Measurements from ENCODE around the gene RASD1. TPM values are rescaled to one million over a fixed set of nuclear protein-coding genes. Genes with fewer than 3 reads are reported as not detected.

RASD1 gene
- total and polyA plus RNA-seq, 4 donors: 0.89 to 46.7 (median 14.7) TPM

DNA sequence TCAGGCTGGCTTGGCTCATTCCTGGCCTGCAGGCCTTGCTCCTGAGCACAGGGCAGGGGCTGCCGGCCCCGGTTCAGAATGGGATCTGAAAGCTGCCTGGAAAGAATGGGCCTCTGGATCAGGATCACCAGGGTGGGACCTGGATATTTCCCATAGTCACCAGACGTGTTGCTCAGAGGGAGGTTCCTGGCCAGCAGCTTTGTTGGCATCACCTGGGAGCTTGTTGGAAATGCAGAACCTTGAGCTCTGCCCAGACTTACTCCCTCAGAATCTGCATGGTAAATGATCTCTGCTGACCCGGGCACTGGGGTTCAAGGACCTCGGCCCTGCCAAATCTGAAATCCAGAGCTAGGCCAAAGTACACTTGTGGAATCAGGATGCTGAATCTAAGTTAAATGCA lies 48.9 kb downstream of the RASD1 start (continued):
- TF ChIP-seq YY1 (IDR thresholded peaks at IDR 0.05): peak; percentile 40

DNA sequence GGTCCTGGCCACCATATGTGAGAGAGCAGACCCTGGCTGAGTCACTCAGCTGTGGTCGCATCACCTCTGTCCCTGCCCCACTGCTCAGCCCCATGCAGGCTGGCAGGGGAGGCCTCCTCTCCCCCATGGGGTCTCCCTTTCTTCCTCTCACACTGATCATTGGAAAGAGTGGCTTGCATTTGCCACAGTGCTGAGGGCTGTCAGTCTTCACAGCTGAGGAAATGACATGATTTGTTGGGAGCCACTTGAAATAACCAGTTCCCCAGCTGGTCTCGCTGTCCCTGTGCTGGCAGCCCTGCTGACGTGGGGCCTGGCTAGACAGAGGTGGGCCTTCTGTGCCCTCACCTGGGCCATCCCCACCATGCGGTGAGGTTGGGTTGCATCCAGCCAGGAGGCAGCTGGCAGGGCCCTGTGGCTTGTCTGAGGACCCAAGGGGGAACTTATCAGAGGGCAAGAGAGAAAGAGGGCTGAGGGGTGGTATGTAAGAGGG lies 49.5 kb downstream of the RASD1 start:
- 84% methylated on average over 4 of the region's 4 CpGs for WGBS
- TF ChIP-seq REST (IDR thresholded peaks at IDR 0.05): no peak
- TF ChIP-seq TAF1 (conservative IDR thresholded peaks at IDR 0.05): no peak
- TF ChIP-seq HNF4G (IDR thresholded peaks at IDR 0.05): no peak
- no peak for TF ChIP-seq EGR1 (IDR thresholded peaks at IDR 0.05; ENCODE audit: low read depth in 2 of 2)
- no peak for TF ChIP-seq JUND (IDR thresholded peaks at IDR 0.05)
- TF ChIP-seq, protein P1, sequence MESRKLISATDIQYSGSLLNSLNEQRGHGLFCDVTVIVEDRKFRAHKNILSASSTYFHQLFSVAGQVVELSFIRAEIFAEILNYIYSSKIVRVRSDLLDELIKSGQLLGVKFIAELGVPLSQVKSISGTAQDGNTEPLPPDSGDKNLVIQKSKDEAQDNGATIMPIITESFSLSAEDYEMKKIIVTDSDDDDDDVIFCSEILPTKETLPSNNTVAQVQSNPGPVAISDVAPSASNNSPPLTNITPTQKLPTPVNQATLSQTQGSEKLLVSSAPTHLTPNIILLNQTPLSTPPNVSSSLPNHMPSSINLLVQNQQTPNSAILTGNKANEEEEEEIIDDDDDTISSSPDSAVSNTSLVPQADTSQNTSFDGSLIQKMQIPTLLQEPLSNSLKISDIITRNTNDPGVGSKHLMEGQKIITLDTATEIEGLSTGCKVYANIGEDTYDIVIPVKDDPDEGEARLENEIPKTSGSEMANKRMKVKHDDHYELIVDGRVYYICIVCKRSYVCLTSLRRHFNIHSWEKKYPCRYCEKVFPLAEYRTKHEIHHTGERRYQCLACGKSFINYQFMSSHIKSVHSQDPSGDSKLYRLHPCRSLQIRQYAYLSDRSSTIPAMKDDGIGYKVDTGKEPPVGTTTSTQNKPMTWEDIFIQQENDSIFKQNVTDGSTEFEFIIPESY (IDR thresholded peaks at IDR 0.05): no peak
- no peak for TF ChIP-seq FOXA1 (IDR thresholded peaks at IDR 0.05)
- TF ChIP-seq YY1 (IDR thresholded peaks at IDR 0.05): no peak
- TF ChIP-seq HNF4A (conservative IDR thresholded peaks at IDR 0.05): no peak
- Histone ChIP-seq H3K27ac (ENCODE audit: low read depth in 1 of 2, low read length in 2 of 2) (peak overlapping the region; percentile 84 to 95), H3K4me1 (ENCODE audit: control insufficient read depth in 4 of 4, insufficient read depth in 4 of 4, low read length in 3 of 4) (peaks cover 10 to 34% (median 19%) of the 10 kb centered on the region in 4 donors), H3K36me3 (ENCODE audit: control insufficient read depth in 4 of 4, insufficient read depth in 3 of 4, low read depth in 1 of 4, low read length in 3 of 4) (no peaks in the 10 kb centered on the region), H3K4me3 (ENCODE audit: low read depth in 1 of 3, low read length in 3 of 3) (no peak overlapping the region), H3K27me3 (ENCODE audit: control insufficient read depth in 4 of 4, insufficient read depth in 4 of 4, low read length in 3 of 4) (no peaks in the 10 kb centered on the region), H3K9me3 (ENCODE audit: control insufficient read depth in 4 of 4, low read length in 3 of 4) (no peaks in the 10 kb centered on the region), H3K9ac (ENCODE audit: low read depth in 1 of 2, low read length in 2 of 2) (peak overlapping the region in 1 of 2 donors; percentile 77)
- no peak for DNase-seq (ENCODE audit: low spot score)

DNA sequence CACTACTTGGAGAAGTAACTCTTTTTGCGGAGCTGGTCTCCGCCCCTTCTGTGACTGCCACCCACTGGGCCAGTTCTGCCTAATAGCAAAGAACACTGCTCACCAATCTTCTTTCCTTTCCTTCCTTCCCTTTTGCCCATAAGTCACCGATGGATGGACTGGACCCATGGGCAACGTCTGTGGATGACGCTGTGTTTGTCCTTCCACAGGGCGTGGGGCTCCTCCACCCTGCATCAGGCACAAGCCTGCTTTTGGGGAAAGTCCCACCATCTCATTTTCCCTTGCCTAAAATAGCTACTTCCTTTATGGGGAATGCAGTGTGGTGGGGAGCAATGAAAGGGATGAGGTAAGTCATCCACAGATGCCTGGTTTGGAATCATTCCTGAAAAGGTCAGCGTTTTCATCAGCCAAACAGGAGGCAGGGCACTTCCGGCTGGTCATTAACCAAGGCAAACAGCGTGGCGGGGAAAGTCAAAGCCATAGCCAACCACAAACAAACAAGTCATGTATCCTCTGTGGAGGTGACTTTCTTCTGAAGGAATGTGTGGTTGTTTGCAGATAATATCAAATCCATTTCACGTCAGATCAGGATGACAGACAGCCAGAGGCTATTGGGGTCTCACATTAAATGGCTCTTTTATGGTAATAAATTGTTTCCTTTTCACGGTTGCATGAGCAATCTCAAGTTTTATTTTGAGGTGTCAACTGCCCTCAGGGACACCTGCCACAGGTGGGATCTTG lies 50.1 kb downstream of the RASD1 start:
- Histone ChIP-seq H3K9me3 (ENCODE audit: control insufficient read depth in 4 of 4, low read length in 3 of 4) (no peaks in the 10 kb centered on the region), H3K4me3 (ENCODE audit: low read depth in 1 of 3, low read length in 3 of 3) (no peak overlapping the region), H3K27me3 (ENCODE audit: control insufficient read depth in 4 of 4, insufficient read depth in 4 of 4, low read length in 3 of 4) (no peaks in the 10 kb centered on the region), H3K36me3 (ENCODE audit: control insufficient read depth in 4 of 4, insufficient read depth in 3 of 4, low read depth in 1 of 4, low read length in 3 of 4) (no peaks in the 10 kb centered on the region), H3K4me1 (ENCODE audit: control insufficient read depth in 4 of 4, insufficient read depth in 4 of 4, low read length in 3 of 4) (peaks cover 10 to 34% (median 19%) of the 10 kb centered on the region in 4 donors), H3K27ac (ENCODE audit: low read depth in 1 of 2, low read length in 2 of 2) (peak overlapping the region; percentile 84 to 95), H3K9ac (ENCODE audit: low read depth in 1 of 2, low read length in 2 of 2) (peak overlapping the region in 1 of 2 donors; percentile 77)
- DNase-seq (ENCODE audit: low spot score): no peak
- WGBS: 34% methylated on average over 12 of the region's 12 CpGs
- TF ChIP-seq FOXA1 (IDR thresholded peaks at IDR 0.05): peak; percentile 38
- TF ChIP-seq EGR1 (IDR thresholded peaks at IDR 0.05; ENCODE audit: low read depth in 2 of 2): peak in 1 of 2 donors; percentile 41
- TF ChIP-seq CTCF (IDR thresholded peaks at IDR 0.05; ENCODE audit: low read depth, low read length, missing input control): no peak
- TF ChIP-seq RXRA (IDR thresholded peaks at IDR 0.05): peak; percentile 82 to 92
- no peak for TF ChIP-seq TAF1 (conservative IDR thresholded peaks at IDR 0.05)
- TF ChIP-seq GABPA (IDR thresholded peaks at IDR 0.05 in 1 of 2, conservative IDR thresholded peaks at IDR 0.05 in 1 of 2): peak; percentile 59 to 86
- TF ChIP-seq, protein P2, sequence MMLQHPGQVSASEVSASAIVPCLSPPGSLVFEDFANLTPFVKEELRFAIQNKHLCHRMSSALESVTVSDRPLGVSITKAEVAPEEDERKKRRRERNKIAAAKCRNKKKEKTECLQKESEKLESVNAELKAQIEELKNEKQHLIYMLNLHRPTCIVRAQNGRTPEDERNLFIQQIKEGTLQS (IDR thresholded peaks at IDR 0.05): peak; percentile 79
- TF ChIP-seq RAD21 (IDR thresholded peaks at IDR 0.05): peak; percentile 45 to 55
- TF ChIP-seq FOXA2 (IDR thresholded peaks at IDR 0.05): peak; percentile 81
- TF ChIP-seq, protein P3, sequence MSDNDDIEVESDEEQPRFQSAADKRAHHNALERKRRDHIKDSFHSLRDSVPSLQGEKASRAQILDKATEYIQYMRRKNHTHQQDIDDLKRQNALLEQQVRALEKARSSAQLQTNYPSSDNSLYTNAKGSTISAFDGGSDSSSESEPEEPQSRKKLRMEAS (IDR thresholded peaks at IDR 0.05): peak; percentile 87
- peak; percentile 88 to 92 for TF ChIP-seq JUND (IDR thresholded peaks at IDR 0.05)
- TF ChIP-seq REST (IDR thresholded peaks at IDR 0.05): peak; percentile 73
- peak; percentile 90 for TF ChIP-seq YY1 (IDR thresholded peaks at IDR 0.05)

Data from liver (tissue), 9 donors.